Spinal cord (tissue), 10 donors: Measurements from ENCODE around the gene PEPD. TPM values are rescaled to one million over a fixed set of nuclear protein-coding genes. Genes with fewer than 3 reads are reported as not detected.
"Not testable (repeated sequence)": the region's sequence is repeated elsewhere in the genome, so short reads cannot be mapped to it uniquely, and the experiment has no call there.

ENCODE experiments used
- DNase-seq, 6 donors: peaks; one replicate each; pipeline versions ENCODE4 v3.0.0 to v3.0.0-alpha.2; 2013 to 2015; ENCODE audit warnings: low spot score in 6 of 6, low read depth in 4 of 6
- H3K27ac ChIP-seq: one replicate; pipeline ENCODE4 v1.5.1; 2013; ENCODE audit warnings: low read depth, low read length, control low read depth
- H3K27me3 ChIP-seq: one replicate; pipeline ENCODE4 v1.6.1; 2013; ENCODE audit warnings: low read length; ENCODE audit not compliant: control insufficient read depth, insufficient read depth
- H3K36me3 ChIP-seq: one replicate; pipeline ENCODE4 v1.6.1; 2013; ENCODE audit warnings: low read length; ENCODE audit not compliant: control insufficient read depth, insufficient read depth
- H3K4me1 ChIP-seq: one replicate; pipeline ENCODE4 v1.6.1; 2013; ENCODE audit warnings: low read length; ENCODE audit not compliant: control insufficient read depth, insufficient read depth
- H3K4me3 ChIP-seq: one replicate; pipeline ENCODE4 v1.5.1; 2013; ENCODE audit warnings: low read depth, low read length, control low read depth
- H3K9me3 ChIP-seq: one replicate; pipeline ENCODE4 v1.6.1; 2013; ENCODE audit warnings: low read length; ENCODE audit not compliant: control insufficient read depth, insufficient read depth
- WGBS: methylation state at CpG from one replicate; pipeline ENCODE4 v1.1.5; 2013; ENCODE audit warnings: missing lambda C conversion rate; ENCODE audit not compliant: insufficient coverage; 5-methylcytosine and 5-hydroxymethylcytosine counted together
- long read RNA-seq, 4 donors: transcript quantifications; one replicate each; lab custom pipeline, GENCODE V29; 2026
- polyA plus RNA-seq, 2 donors: library from polyadenylated mRNA; unstranded; fragments of 120-200 nt; gene quantifications; one replicate each; pipeline ENCODE4 v1.2.1, GENCODE V29; 2013; ENCODE audit not compliant: insufficient read length in 2 of 2
- total RNA-seq, 2 donors: library from RNA; depleted of rRNA in 1 of 2; stranded (reverse); fragments of 120-200 nt in 1 of 2; fragments of >200 nt in 1 of 2; gene quantifications; one replicate each; pipeline versions ENCODE4 v1.2.3 to v1.2.4, GENCODE V29; 2013 to 2014
- donor health status: healthy.

PEPD gene
- total RNA-seq (10 to 100 TPM; 30.0 to 36.3 TPM), polyA plus RNA-seq (10 to 100 TPM; 60.9 to 62.6 TPM)
- long read RNA-seq, donor 1, transcript PEPD-201 (15 exons, 1,910 nt), result major isoform, 20 of 38 reads
- long read RNA-seq, donor 1, partial matches to known transcripts, result 15 of 38 reads
- long read RNA-seq, donor 1, other reads (novel, unspliced or antisense), result 0 of 38 reads
- long read RNA-seq, donor 2, transcript PEPD-201 (15 exons, 1,910 nt), result major isoform, 10 of 10 reads
- long read RNA-seq, donor 2, partial matches to known transcripts, result 0 of 10 reads
- long read RNA-seq, donor 2, other reads (novel, unspliced or antisense), result 0 of 10 reads
- long read RNA-seq, donor 3, transcript PEPD-201 (15 exons, 1,910 nt), result major isoform, 16 of 19 reads
- long read RNA-seq, donor 3, partial matches to known transcripts, result 0 of 19 reads
- long read RNA-seq, donor 3, other reads (novel, unspliced or antisense), result 0 of 19 reads
- long read RNA-seq, donor 4, transcript PEPD-201 (15 exons, 1,910 nt), result major isoform, 16 of 22 reads
- long read RNA-seq, donor 4, partial matches to known transcripts, result 0 of 22 reads
- long read RNA-seq, donor 4, other reads (novel, unspliced or antisense), result 6 of 22 reads

- peaks cover 33% of the 10 kb centered on the region for H3K4me1 ChIP-seq
- H3K27ac ChIP-seq, result no peak within 1 kb of the TSS
- WGBS, result 4% methylated on average over 69 of the region's 69 CpGs
Observed at GRCh38 chr19:33521480-33522370, at the start of gene PEPD. Gene PEPD, minus strand, starts transcription at chr19:33521791. Its CDS starts 31 bp downstream, at chr19:33521760.

GRCh38 chr19:33569821-33570220 is 48.2 kb upstream of the PEPD start:
- H3K4me1 ChIP-seq, result no peaks in the 10 kb centered on the region
- H3K27me3 ChIP-seq, result peaks cover 2% of the 10 kb centered on the region
- no peaks in the 10 kb centered on the region for H3K36me3 ChIP-seq
- DNase-seq, result no peak
- WGBS, result 40% methylated on average over 2 of the region's 5 CpGs
- H3K27ac ChIP-seq, result no peak overlapping the region
- no peaks in the 10 kb centered on the region for H3K9me3 ChIP-seq
- no peak overlapping the region for H3K4me3 ChIP-seq

More at GRCh38 chr19:33521480-33522370, at the start of gene PEPD:
- H3K36me3 ChIP-seq, result peaks cover 4% of the 10 kb centered on the region
- DNase-seq, result peak; percentile 67 to 98 (median 88)
- no peaks in the 10 kb centered on the region for H3K27me3 ChIP-seq
- no peaks in the 10 kb centered on the region for H3K9me3 ChIP-seq
- peak within 1 kb of the TSS; percentile 56 for H3K4me3 ChIP-seq

GRCh38 chr19:33568706-33569105 is 47.1 kb upstream of the PEPD start:
- no peaks in the 10 kb centered on the region for H3K9me3 ChIP-seq
- WGBS, result 88% methylated on average over 2 of the region's 2 CpGs
- no peak for DNase-seq
- H3K27me3 ChIP-seq, result peaks cover 2% of the 10 kb centered on the region
- no peak overlapping the region for H3K27ac ChIP-seq
- H3K36me3 ChIP-seq, result no peaks in the 10 kb centered on the region
- H3K4me3 ChIP-seq, result no peak overlapping the region
- H3K4me1 ChIP-seq, result no peaks in the 10 kb centered on the region

- H3K9me3 ChIP-seq, result no peaks in the 10 kb centered on the region
- H3K27ac ChIP-seq, result no peak overlapping the region
- H3K4me1 ChIP-seq, result no peaks in the 10 kb centered on the region
- no peaks in the 10 kb centered on the region for H3K36me3 ChIP-seq
- peaks cover 2% of the 10 kb centered on the region for H3K27me3 ChIP-seq
- DNase-seq, result no peak
- no peak overlapping the region for H3K4me3 ChIP-seq
- 81% methylated on average over 6 of the region's 6 CpGs for WGBS
Observed at GRCh38 chr19:33564836-33565338, 43.3 kb upstream of the PEPD start.

GRCh38 chr19:33562636-33563035 is 41.0 kb upstream of the PEPD start:
- 56% methylated on average over 7 of the region's 7 CpGs for WGBS
- no peaks in the 10 kb centered on the region for H3K36me3 ChIP-seq
- peak in 1 of 6 donors; percentile 25 for DNase-seq
- no peak overlapping the region for H3K27ac ChIP-seq
- no peak overlapping the region for H3K4me3 ChIP-seq
- peaks cover 13% of the 10 kb centered on the region for H3K4me1 ChIP-seq
- no peaks in the 10 kb centered on the region for H3K9me3 ChIP-seq
- H3K27me3 ChIP-seq, result no peaks in the 10 kb centered on the region

GRCh38 chr19:33561666-33562065 is 40.1 kb upstream of the PEPD start:
- not testable (repeated sequence) for H3K9me3 ChIP-seq, H3K27ac ChIP-seq, DNase-seq, H3K27me3 ChIP-seq, H3K36me3 ChIP-seq, H3K4me3 ChIP-seq
- no CpG with 5 or more reads among the region's 5 CpGs for WGBS
- H3K4me1 ChIP-seq, result peaks cover 21% of the 10 kb centered on the region

- no peak for DNase-seq
- 83% methylated on average over 2 of the region's 6 CpGs for WGBS
Observed at GRCh38 chr19:33561261-33561660, 39.7 kb upstream of the PEPD start.

GRCh38 chr19:33559996-33560395 is 38.4 kb upstream of the PEPD start:
- no peak overlapping the region for H3K4me3 ChIP-seq

More at GRCh38 chr19:33561261-33561660, 39.7 kb upstream of the PEPD start:
- H3K27me3 ChIP-seq, result no peaks in the 10 kb centered on the region
- H3K9me3 ChIP-seq, result no peaks in the 10 kb centered on the region
- peaks cover 21% of the 10 kb centered on the region for H3K4me1 ChIP-seq
- no peaks in the 10 kb centered on the region for H3K36me3 ChIP-seq
- no peak overlapping the region for H3K27ac ChIP-seq
- no peak overlapping the region for H3K4me3 ChIP-seq

GRCh38 chr19:33558856-33559255 is 37.3 kb upstream of the PEPD start:
- H3K27ac ChIP-seq, result no peak overlapping the region
- no peaks in the 10 kb centered on the region for H3K9me3 ChIP-seq
- peak in 3 of 6 donors; percentile 33 to 84 (median 77) for DNase-seq
- no peaks in the 10 kb centered on the region for H3K36me3 ChIP-seq
- peaks cover 21% of the 10 kb centered on the region for H3K4me1 ChIP-seq
- H3K27me3 ChIP-seq, result no peaks in the 10 kb centered on the region
- no peak overlapping the region for H3K4me3 ChIP-seq
- WGBS, result 60% methylated on average over 9 of the region's 9 CpGs

More at GRCh38 chr19:33559996-33560395, 38.4 kb upstream of the PEPD start:
- no peak overlapping the region for H3K27ac ChIP-seq
- no peaks in the 10 kb centered on the region for H3K9me3 ChIP-seq
- no peaks in the 10 kb centered on the region for H3K36me3 ChIP-seq
- 88% methylated on average over 5 of the region's 8 CpGs for WGBS
- no peaks in the 10 kb centered on the region for H3K27me3 ChIP-seq
- H3K4me1 ChIP-seq, result peaks cover 21% of the 10 kb centered on the region
- no peak for DNase-seq
